ENCODE data around the gene CNOT1. TPM values are rescaled to one million over a fixed set of nuclear protein-coding genes. Genes with fewer than 3 reads are reported as not detected.
"Not testable (repeated sequence)": the region's sequence is repeated elsewhere in the genome, so short reads cannot be mapped to it uniquely, and the experiment has no call there.

CNOT1 gene
- 100 to 1,000 TPM; 245 to 283 TPM for total RNA-seq

GRCh38 chr16:58629733-58630640 lies at the start of gene CNOT1:
Gene CNOT1, minus strand, starts transcription at chr16:58629826. Its CDS starts 30,489 bp downstream, at chr16:58599337.
- no peaks in the 10 kb centered on the region for H3K9me3 Mint-ChIP-seq
- H3K36me3 Mint-ChIP-seq (ENCODE audit: low read depth): peaks cover 14% of the 10 kb centered on the region
- peak; percentile 98 for DNase-seq
- CTCF ChIA-PET: no interaction called here
- POLR2A ChIA-PET: no interaction called here
- peak within 1 kb of the TSS; percentile 97 for H3K4me3 Mint-ChIP-seq
- H3K27me3 Mint-ChIP-seq: peaks cover 3% of the 10 kb centered on the region
- H3K4me1 Mint-ChIP-seq: peaks cover 28% of the 10 kb centered on the region
- peak within 1 kb of the TSS; percentile 100 for H3K27ac Mint-ChIP-seq

- CTCF ChIA-PET: no interaction called here
- POLR2A ChIA-PET: no interaction called here
- no peak for DNase-seq
- no peak overlapping the region for H3K27ac Mint-ChIP-seq
- H3K36me3 Mint-ChIP-seq (ENCODE audit: low read depth): no peaks in the 10 kb centered on the region
- no peak overlapping the region for H3K4me3 Mint-ChIP-seq
- H3K9me3 Mint-ChIP-seq: no peaks in the 10 kb centered on the region
- H3K4me1 Mint-ChIP-seq: peaks cover 9% of the 10 kb centered on the region
- H3K27me3 Mint-ChIP-seq: no peaks in the 10 kb centered on the region
These were observed 49.1 kb upstream of the CNOT1 start for GRCh38 chr16:58678716-58679115.

GRCh38 chr16:58678269-58678668 lies 48.6 kb upstream of the CNOT1 start:
- Mint-ChIP-seq H3K36me3 (ENCODE audit: low read depth) (no peaks in the 10 kb centered on the region), H3K4me1 (peaks cover 5% of the 10 kb centered on the region), H3K27ac (no peak overlapping the region), H3K27me3 (no peaks in the 10 kb centered on the region), H3K4me3 (no peak overlapping the region), H3K9me3 (no peaks in the 10 kb centered on the region)
- CTCF ChIA-PET: no interaction called here
- POLR2A ChIA-PET: no interaction called here
- no peak for DNase-seq

- H3K27ac Mint-ChIP-seq: no peak overlapping the region
- H3K9me3 Mint-ChIP-seq: no peaks in the 10 kb centered on the region
- no peaks in the 10 kb centered on the region for H3K4me1 Mint-ChIP-seq
- peaks cover 3% of the 10 kb centered on the region for H3K36me3 Mint-ChIP-seq (ENCODE audit: low read depth)
- no peak for DNase-seq
- H3K4me3 Mint-ChIP-seq: no peak overlapping the region
- CTCF ChIA-PET: interaction anchor here (0.9 kb wide), 1 partner anchor 10 kb away, joined by 3 read pairs; no protein-coding TSS in a partner anchor
- POLR2A ChIA-PET: no interaction called here
- no peaks in the 10 kb centered on the region for H3K27me3 Mint-ChIP-seq
These were observed 41.4 kb upstream of the CNOT1 start for GRCh38 chr16:58670946-58671583.

- peaks cover 3% of the 10 kb centered on the region for H3K36me3 Mint-ChIP-seq (ENCODE audit: low read depth)
- ChIA-PET CTCF (no interaction called here), POLR2A (no interaction called here)
- no peaks in the 10 kb centered on the region for H3K4me1 Mint-ChIP-seq
- DNase-seq: no peak
- H3K9me3 Mint-ChIP-seq: no peaks in the 10 kb centered on the region
- H3K4me3 Mint-ChIP-seq: no peak overlapping the region
- no peak overlapping the region for H3K27ac Mint-ChIP-seq
- H3K27me3 Mint-ChIP-seq: no peaks in the 10 kb centered on the region
These were observed 40.6 kb upstream of the CNOT1 start for GRCh38 chr16:58670177-58670576.

GRCh38 chr16:58665200-58665599 lies 35.6 kb upstream of the CNOT1 start:
- no peaks in the 10 kb centered on the region for H3K9me3 Mint-ChIP-seq
- H3K27me3 Mint-ChIP-seq: no peaks in the 10 kb centered on the region
- ChIA-PET CTCF (no interaction called here), POLR2A (no interaction called here)
- H3K36me3 Mint-ChIP-seq (ENCODE audit: low read depth): peaks cover 3% of the 10 kb centered on the region
- no peak for DNase-seq
- no peak overlapping the region for H3K4me3 Mint-ChIP-seq
- H3K27ac Mint-ChIP-seq: no peak overlapping the region
- no peaks in the 10 kb centered on the region for H3K4me1 Mint-ChIP-seq

GRCh38 chr16:58661199-58661830 lies 31.7 kb upstream of the CNOT1 start:
- no peaks in the 10 kb centered on the region for H3K9me3 Mint-ChIP-seq
- H3K4me1 Mint-ChIP-seq: no peaks in the 10 kb centered on the region
- ChIA-PET POLR2A (interaction anchor here (0.6 kb wide), 1 partner anchor 9 kb away, joined by 4 read pairs; no protein-coding TSS in a partner anchor), CTCF (interaction anchor here (0.5 to 1.1 kb wide), 3 partner anchors 23 to 149 kb away, joined by 3 read pairs; partner anchors contain the start of gene SLC38A7)
- H3K27me3 Mint-ChIP-seq: no peaks in the 10 kb centered on the region
- H3K4me3 Mint-ChIP-seq: no peak overlapping the region
- peak; percentile 25 for DNase-seq
- H3K27ac Mint-ChIP-seq: no peak overlapping the region
- no peaks in the 10 kb centered on the region for H3K36me3 Mint-ChIP-seq (ENCODE audit: low read depth)

GRCh38 chr16:58659911-58660310 lies 30.3 kb upstream of the CNOT1 start:
- H3K27me3 Mint-ChIP-seq; H3K36me3 Mint-ChIP-seq (ENCODE audit: low read depth); H3K4me1 Mint-ChIP-seq; DNase-seq; POLR2A ChIA-PET; H3K9me3 Mint-ChIP-seq; H3K4me3 Mint-ChIP-seq; H3K27ac Mint-ChIP-seq: not testable (repeated sequence)
- CTCF ChIA-PET: interaction anchor here (1.2 kb wide), 1 partner anchor 10 kb away, joined by 3 read pairs; no protein-coding TSS in a partner anchor

- POLR2A ChIA-PET: no interaction called here
- CTCF ChIA-PET: interaction anchor here (0.6 to 1.4 kb wide), 5 partner anchors 9 to 147 kb away, joined by 3 to 4 read pairs (median 3); partner anchors contain the start of gene GOT2
- no peaks in the 10 kb centered on the region for H3K4me1 Mint-ChIP-seq
- H3K9me3 Mint-ChIP-seq: no peaks in the 10 kb centered on the region
- DNase-seq: no peak
- no peak overlapping the region for H3K4me3 Mint-ChIP-seq
- H3K27me3 Mint-ChIP-seq: no peaks in the 10 kb centered on the region
- no peak overlapping the region for H3K27ac Mint-ChIP-seq
- no peaks in the 10 kb centered on the region for H3K36me3 Mint-ChIP-seq (ENCODE audit: low read depth)
These were observed 29.2 kb upstream of the CNOT1 start for GRCh38 chr16:58658796-58659211.

GRCh38 chr16:58656899-58657298 lies 27.3 kb upstream of the CNOT1 start:
- no peaks in the 10 kb centered on the region for H3K36me3 Mint-ChIP-seq (ENCODE audit: low read depth)
- H3K27ac Mint-ChIP-seq: no peak overlapping the region
- DNase-seq: no peak
- H3K4me3 Mint-ChIP-seq: no peak overlapping the region
- H3K4me1 Mint-ChIP-seq: no peaks in the 10 kb centered on the region
- no peaks in the 10 kb centered on the region for H3K9me3 Mint-ChIP-seq
- ChIA-PET POLR2A (no interaction called here), CTCF (interaction anchor here (0.6 kb wide), 1 partner anchor 289 kb away, joined by 3 read pairs; no protein-coding TSS in a partner anchor)
- peaks cover 3% of the 10 kb centered on the region for H3K27me3 Mint-ChIP-seq

- H3K9me3 Mint-ChIP-seq: no peaks in the 10 kb centered on the region
- H3K36me3 Mint-ChIP-seq (ENCODE audit: low read depth): no peaks in the 10 kb centered on the region
- H3K4me3 Mint-ChIP-seq: no peak overlapping the region
- no peaks in the 10 kb centered on the region for H3K4me1 Mint-ChIP-seq
- DNase-seq: no peak
- ChIA-PET POLR2A (no interaction called here), CTCF (no interaction called here)
- H3K27me3 Mint-ChIP-seq: peaks cover 7% of the 10 kb centered on the region
- no peak overlapping the region for H3K27ac Mint-ChIP-seq
These were observed 25.6 kb upstream of the CNOT1 start for GRCh38 chr16:58655215-58655596.

GRCh38 chr16:58654560-58655214 lies 25.1 kb upstream of the CNOT1 start:
- H3K27ac Mint-ChIP-seq: no peak overlapping the region
- POLR2A ChIA-PET: no interaction called here

More at GRCh38 chr16:58654560-58655214, 25.1 kb upstream of the CNOT1 start:
- Mint-ChIP-seq H3K27me3 (peaks cover 7% of the 10 kb centered on the region), H3K4me1 (no peaks in the 10 kb centered on the region), H3K9me3 (no peaks in the 10 kb centered on the region), H3K36me3 (ENCODE audit: low read depth) (no peaks in the 10 kb centered on the region), H3K4me3 (no peak overlapping the region)
- DNase-seq: no peak
- CTCF ChIA-PET: no interaction called here

Data from activated CD4-positive, alpha-beta T cell treated with anti-CD3 and anti-CD28 coated beads, Interleukin-2, amount 10 ng/mL, durations not matched to agents 7 days and 5 days (primary cell).